Measurements from ENCODE around the gene KIF26B.

KIF26B gene

DNA sequence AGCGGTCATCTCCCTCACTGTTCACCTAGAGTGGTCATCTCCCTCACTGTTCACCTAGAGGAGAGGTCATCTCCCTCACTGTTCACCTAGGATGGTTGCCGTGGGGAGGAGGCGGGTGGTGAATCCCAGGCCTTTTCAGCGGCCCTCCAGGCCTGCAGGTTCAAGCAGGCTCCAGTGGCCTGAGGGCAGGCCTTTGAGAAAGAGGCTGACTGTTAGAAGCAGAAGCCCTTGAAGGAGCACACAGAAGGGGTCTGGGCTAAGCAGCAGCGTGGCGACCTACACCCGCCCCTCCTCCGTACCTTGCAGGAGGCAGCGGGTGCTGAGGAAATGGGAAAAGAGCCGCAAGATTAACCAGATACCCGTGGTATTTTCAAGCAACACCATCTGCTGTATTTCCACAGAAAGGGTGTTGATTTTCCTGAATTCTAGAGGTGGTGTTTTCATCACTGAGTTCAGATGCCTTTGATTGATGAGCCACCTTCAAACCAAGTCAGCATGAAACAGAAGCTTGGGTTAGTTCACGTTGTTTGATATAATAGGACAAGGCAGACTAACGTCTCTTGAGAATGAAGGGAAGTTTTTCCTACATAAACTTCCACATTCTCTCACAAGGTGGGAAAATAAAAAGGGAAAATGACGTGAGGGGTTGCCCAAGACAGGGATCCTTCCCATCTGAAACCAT lies 289.5 kb downstream of the KIF26B start:
- Histone ChIP-seq H3K27ac (ENCODE audit: low read length) (no peak overlapping the region), H3K4me1 (ENCODE audit: low read length) (no peaks in the 10 kb centered on the region), H4K20me1 (ENCODE audit: insufficient read depth, low read length) (no peaks in the 10 kb centered on the region), H3K36me3 (replicated peaks; ENCODE audit: low read depth, low read length) (no peaks in the 10 kb centered on the region), H3K79me2 (ENCODE audit: low read length) (no peaks in the 10 kb centered on the region), H3K4me2 (ENCODE audit: low read length) (no peak overlapping the region), H3K9me3 (ENCODE audit: insufficient read depth, low read length) (no peaks in the 10 kb centered on the region), H3K9ac (ENCODE audit: low read length) (no peak overlapping the region), H3K4me3 (ENCODE audit: low read length) (no peak overlapping the region), H2AFZ (ENCODE audit: low read depth, low read length) (no peak overlapping the region), H3K27me3 (ENCODE audit: low read depth, low read length) (peaks cover 47% of the 10 kb centered on the region)
- TF ChIP-seq CTCF (IDR thresholded peaks at IDR 0.05; ENCODE audit: low read depth, low read length) (no peak), EZH2phosphoT487 (IDR thresholded peaks at IDR 0.05; ENCODE audit: low read depth) (no peak)

- Histone ChIP-seq H2AFZ (ENCODE audit: low read depth, low read length) (no peak overlapping the region), H3K27ac (ENCODE audit: low read length) (no peak overlapping the region), H3K4me2 (ENCODE audit: low read length) (no peak overlapping the region), H4K20me1 (ENCODE audit: insufficient read depth, low read length) (no peaks in the 10 kb centered on the region), H3K79me2 (ENCODE audit: low read length) (no peaks in the 10 kb centered on the region), H3K9ac (ENCODE audit: low read length) (no peak overlapping the region), H3K4me1 (ENCODE audit: low read length) (no peaks in the 10 kb centered on the region), H3K36me3 (replicated peaks; ENCODE audit: low read depth, low read length) (no peaks in the 10 kb centered on the region), H3K9me3 (ENCODE audit: insufficient read depth, low read length) (no peaks in the 10 kb centered on the region), H3K4me3 (ENCODE audit: low read length) (no peak overlapping the region), H3K27me3 (ENCODE audit: low read depth, low read length) (peaks cover 44% of the 10 kb centered on the region)
- TF ChIP-seq CTCF (IDR thresholded peaks at IDR 0.05; ENCODE audit: low read depth, low read length) (no peak), EZH2phosphoT487 (IDR thresholded peaks at IDR 0.05; ENCODE audit: low read depth) (no peak)
Measured at GRCh38 chr1:245444945-245445344, 290.2 kb downstream of the KIF26B start.

DNA sequence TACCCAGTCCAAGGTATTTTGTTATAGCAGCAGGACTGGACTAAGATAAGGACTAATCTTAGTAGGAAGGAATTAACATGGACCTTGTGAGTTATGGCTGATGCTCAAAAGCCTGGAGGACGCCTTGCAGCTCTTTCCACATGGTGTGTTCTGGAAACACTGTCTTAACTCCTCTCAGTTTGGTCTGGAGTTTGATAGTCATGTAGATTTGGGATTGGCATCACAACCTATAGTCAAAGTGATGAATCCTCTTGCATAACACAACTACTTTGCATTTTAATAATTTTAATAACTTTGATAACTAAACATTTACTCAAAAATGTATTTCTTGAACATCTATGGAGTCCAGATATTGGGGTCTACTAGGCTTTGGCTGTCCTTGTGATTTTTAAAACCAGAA lies 293.7 kb downstream of the KIF26B start:
- Histone ChIP-seq H4K20me1 (ENCODE audit: insufficient read depth, low read length) (no peaks in the 10 kb centered on the region), H3K9me3 (ENCODE audit: insufficient read depth, low read length) (no peaks in the 10 kb centered on the region), H2AFZ (ENCODE audit: low read depth, low read length) (no peak overlapping the region), H3K4me3 (ENCODE audit: low read length) (no peak overlapping the region), H3K79me2 (ENCODE audit: low read length) (no peaks in the 10 kb centered on the region), H3K9ac (ENCODE audit: low read length) (no peak overlapping the region), H3K36me3 (replicated peaks; ENCODE audit: low read depth, low read length) (no peaks in the 10 kb centered on the region), H3K27me3 (ENCODE audit: low read depth, low read length) (peaks cover 26% of the 10 kb centered on the region; the same call in 1 of the 2 replicates), H3K4me2 (ENCODE audit: low read length) (no peak overlapping the region), H3K27ac (ENCODE audit: low read length) (no peak overlapping the region), H3K4me1 (ENCODE audit: low read length) (no peaks in the 10 kb centered on the region)
- no peak for TF ChIP-seq CTCF (IDR thresholded peaks at IDR 0.05; ENCODE audit: low read depth, low read length)
- no peak for TF ChIP-seq EZH2phosphoT487 (IDR thresholded peaks at IDR 0.05; ENCODE audit: low read depth)

DNA sequence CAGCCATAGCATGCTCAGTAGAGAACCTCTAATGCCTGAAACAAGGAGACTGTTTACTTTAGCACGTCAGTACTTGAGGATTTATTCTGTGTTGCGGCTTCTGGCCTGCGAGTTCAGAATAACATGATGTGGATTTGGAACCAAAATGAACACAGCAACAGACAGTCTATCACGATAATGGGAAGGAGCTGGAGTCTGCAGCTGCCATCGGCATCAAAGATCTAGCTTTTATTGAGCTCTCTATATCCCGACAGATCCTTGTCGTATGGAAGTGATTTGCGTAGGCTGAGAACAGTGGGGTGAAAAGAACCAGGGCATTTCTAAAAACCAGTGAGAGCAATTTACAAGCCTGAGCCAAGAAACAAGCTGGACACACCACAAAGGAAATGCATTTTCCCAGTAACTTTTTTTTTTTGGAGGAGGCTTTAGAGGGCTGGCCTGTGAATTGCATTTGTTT lies 294.2 kb downstream of the KIF26B start:
- no peak overlapping the region for H2AFZ ChIP-seq (ENCODE audit: low read depth, low read length)
- H3K36me3 ChIP-seq (replicated peaks; ENCODE audit: low read depth, low read length) = no peaks in the 10 kb centered on the region
- no peak overlapping the region for H3K9ac ChIP-seq (ENCODE audit: low read length)
- H3K27me3 ChIP-seq (ENCODE audit: low read depth, low read length) = peaks cover 26% of the 10 kb centered on the region; the same call in 1 of the 2 replicates
- no peaks in the 10 kb centered on the region for H4K20me1 ChIP-seq (ENCODE audit: insufficient read depth, low read length)
- no peaks in the 10 kb centered on the region for H3K79me2 ChIP-seq (ENCODE audit: low read length)
- H3K4me3 ChIP-seq (ENCODE audit: low read length) = no peak overlapping the region
- H3K4me2 ChIP-seq (ENCODE audit: low read length) = no peak overlapping the region
- no peaks in the 10 kb centered on the region for H3K4me1 ChIP-seq (ENCODE audit: low read length)
- H3K27ac ChIP-seq (ENCODE audit: low read length) = no peak overlapping the region
- no peaks in the 10 kb centered on the region for H3K9me3 ChIP-seq (ENCODE audit: insufficient read depth, low read length)
- TF ChIP-seq EZH2phosphoT487 (IDR thresholded peaks at IDR 0.05; ENCODE audit: low read depth) (no peak), CTCF (IDR thresholded peaks at IDR 0.05; ENCODE audit: low read depth, low read length) (no peak)

Data from OCI-LY3 (cell line).